ENCODE data around the gene WIPF2. TPM values are rescaled to one million over a fixed set of nuclear protein-coding genes. Genes with fewer than 3 reads are reported as not detected.

The WIPF2 gene
- total RNA-seq, 1 experiment from 2014 or later: 30.4 TPM

DNA sequence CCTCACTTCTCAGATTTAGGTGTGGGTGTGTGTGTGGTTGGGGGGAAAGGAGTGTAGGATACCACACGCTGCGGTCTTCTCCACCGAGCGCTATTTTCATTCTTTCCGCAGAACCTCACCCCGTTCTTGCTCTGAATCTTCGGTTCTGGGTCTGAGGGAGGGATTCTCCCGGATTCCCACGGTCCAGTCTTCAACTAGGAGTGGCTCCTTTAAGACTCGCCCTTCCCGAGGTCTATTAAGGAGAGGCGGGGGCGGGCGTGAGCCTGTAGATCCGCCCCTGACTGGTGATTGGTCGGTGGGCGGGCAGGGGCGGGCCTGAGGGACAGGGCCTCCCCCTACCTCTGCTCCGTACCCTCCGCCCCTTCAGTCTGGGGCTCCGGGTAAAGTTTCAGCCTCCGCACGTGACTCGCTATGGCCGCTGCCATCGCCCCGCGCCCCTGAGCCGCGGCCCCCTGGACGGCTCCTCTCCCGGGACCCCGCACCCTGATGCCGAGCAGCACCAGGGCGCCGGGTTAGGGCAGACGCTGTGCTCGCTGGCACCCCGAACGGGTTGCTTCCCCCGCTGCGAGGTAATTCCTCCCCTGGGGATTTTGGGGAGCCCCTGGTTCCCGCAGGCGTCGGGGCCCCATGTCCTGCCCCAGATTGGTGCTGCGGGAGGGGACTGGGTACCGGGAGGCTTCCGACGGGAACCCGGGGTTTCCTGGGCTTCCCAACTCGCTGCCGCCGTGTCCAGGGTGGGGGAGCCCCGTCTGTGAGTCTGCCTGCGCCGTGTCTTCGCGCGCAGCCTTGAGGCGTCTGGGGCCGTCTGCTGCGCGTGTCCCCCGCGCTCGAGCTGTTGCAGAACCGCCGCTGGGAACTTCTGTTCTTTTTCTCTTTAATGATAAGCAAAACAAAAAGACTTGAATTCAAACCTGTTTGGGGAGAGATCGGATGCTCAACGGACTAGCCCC, 99.1 kb downstream of the WIPF2 start:
- ChIA-PET POLR2A (interaction anchor here (0.7 to 2.0 kb wide), 2 partner anchors 9 to 23 kb away, joined by 3 to 8 read pairs; no protein-coding TSS in a partner anchor), RAD21 (ENCODE audit: low non-redundant PET in 1 of 2, low total read pairs in 2 of 2, uncharacterized antibody in 2 of 2, unreplicated experiment in 2 of 2) (no interaction called here), CTCF (interaction anchor here (0.7 to 2.0 kb wide), 5 partner anchors 10 to 202 kb away, joined by 3 to 19 read pairs (median 4); partner anchors contain the start of gene RARA)
- Histone ChIP-seq H3K36me3 (ENCODE audit: control insufficient read depth in 1 of 2, insufficient read depth in 2 of 2, low read length in 2 of 2) (no peaks in the 10 kb centered on the region), H3K4me2 (ENCODE audit: low read length) (peak overlapping the region; percentile 95), H3K79me2 (ENCODE audit: insufficient read depth, low read length) (peaks cover 51% of the 10 kb centered on the region), H3K27me3 (ENCODE audit: insufficient read depth, low read length) (no peaks in the 10 kb centered on the region), H3K4me1 (ENCODE audit: control insufficient read depth in 1 of 2, insufficient read depth in 2 of 2, low read length in 2 of 2) (peaks cover 68 to 90% of the 10 kb centered on the region in 2 experiments), H3K9me2 (ENCODE audit: insufficient read depth) (no peaks in the 10 kb centered on the region), H3K4me3 (replicated peaks in 1 of 2; ENCODE audit: low read depth in 1 of 2, low read length in 2 of 2) (peak overlapping the region; percentile 94 to 95), H3K9me3 (ENCODE audit: control insufficient read depth in 1 of 2, insufficient read depth in 1 of 2, low read depth in 1 of 2, low read length in 2 of 2) (no peaks in the 10 kb centered on the region), H2AFZ (ENCODE audit: low read depth, low read length, poor library complexity, severe bottlenecking) (no peak overlapping the region), H4K20me1 (ENCODE audit: insufficient read depth) (no peaks in the 10 kb centered on the region), H3K9ac (ENCODE audit: low read length) (peak overlapping the region; percentile 99), H3K27ac (ENCODE audit: low read depth, low read length) (peak overlapping the region; percentile 91)
- TSS peak; percentile 60 for BruUV-seq (replicated peaks)
- TF ChIP-seq SP1 (IDR thresholded peaks at IDR 0.05; ENCODE audit: low read depth): peak; percentile 78
- TF ChIP-seq, protein P1, sequence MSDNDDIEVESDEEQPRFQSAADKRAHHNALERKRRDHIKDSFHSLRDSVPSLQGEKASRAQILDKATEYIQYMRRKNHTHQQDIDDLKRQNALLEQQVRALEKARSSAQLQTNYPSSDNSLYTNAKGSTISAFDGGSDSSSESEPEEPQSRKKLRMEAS (IDR thresholded peaks at IDR 0.05): peak; percentile 91
- TF ChIP-seq, protein P2, sequence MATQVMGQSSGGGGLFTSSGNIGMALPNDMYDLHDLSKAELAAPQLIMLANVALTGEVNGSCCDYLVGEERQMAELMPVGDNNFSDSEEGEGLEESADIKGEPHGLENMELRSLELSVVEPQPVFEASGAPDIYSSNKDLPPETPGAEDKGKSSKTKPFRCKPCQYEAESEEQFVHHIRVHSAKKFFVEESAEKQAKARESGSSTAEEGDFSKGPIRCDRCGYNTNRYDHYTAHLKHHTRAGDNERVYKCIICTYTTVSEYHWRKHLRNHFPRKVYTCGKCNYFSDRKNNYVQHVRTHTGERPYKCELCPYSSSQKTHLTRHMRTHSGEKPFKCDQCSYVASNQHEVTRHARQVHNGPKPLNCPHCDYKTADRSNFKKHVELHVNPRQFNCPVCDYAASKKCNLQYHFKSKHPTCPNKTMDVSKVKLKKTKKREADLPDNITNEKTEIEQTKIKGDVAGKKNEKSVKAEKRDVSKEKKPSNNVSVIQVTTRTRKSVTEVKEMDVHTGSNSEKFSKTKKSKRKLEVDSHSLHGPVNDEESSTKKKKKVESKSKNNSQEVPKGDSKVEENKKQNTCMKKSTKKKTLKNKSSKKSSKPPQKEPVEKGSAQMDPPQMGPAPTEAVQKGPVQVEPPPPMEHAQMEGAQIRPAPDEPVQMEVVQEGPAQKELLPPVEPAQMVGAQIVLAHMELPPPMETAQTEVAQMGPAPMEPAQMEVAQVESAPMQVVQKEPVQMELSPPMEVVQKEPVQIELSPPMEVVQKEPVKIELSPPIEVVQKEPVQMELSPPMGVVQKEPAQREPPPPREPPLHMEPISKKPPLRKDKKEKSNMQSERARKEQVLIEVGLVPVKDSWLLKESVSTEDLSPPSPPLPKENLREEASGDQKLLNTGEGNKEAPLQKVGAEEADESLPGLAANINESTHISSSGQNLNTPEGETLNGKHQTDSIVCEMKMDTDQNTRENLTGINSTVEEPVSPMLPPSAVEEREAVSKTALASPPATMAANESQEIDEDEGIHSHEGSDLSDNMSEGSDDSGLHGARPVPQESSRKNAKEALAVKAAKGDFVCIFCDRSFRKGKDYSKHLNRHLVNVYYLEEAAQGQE (IDR thresholded peaks at IDR 0.05; ENCODE audit: low read depth): no peak
- peak; percentile 71 for TF ChIP-seq POLR2AphosphoS5 (IDR thresholded peaks at IDR 0.05; ENCODE audit: low read depth, low read length)
- TF ChIP-seq EGR1 (IDR thresholded peaks at IDR 0.05; ENCODE audit: low read depth): peak; percentile 94
- peak; percentile 79 for TF ChIP-seq YY1 (IDR thresholded peaks at IDR 0.05; ENCODE audit: extremely low read depth, insufficient replicate concordance, low read depth, low read length)
- DNase-seq (ENCODE audit: low read depth, low spot score) (peak; percentile 88), ATAC-seq (peak; percentile 81)
- intact Hi-C loops (cut with micrococcal nuclease): loop anchor here (2.0 kb wide), 1 partner anchor 23 kb away; no protein-coding TSS in a partner anchor

Data from HCT116 (cell line).